Measurements from ENCODE around the gene NTRK2. TPM values are rescaled to one million over a fixed set of nuclear protein-coding genes. Genes with fewer than 3 reads are reported as not detected.

The NTRK2 gene
- total RNA-seq, 1 experiment from 2014 or later: not detected

DNA sequence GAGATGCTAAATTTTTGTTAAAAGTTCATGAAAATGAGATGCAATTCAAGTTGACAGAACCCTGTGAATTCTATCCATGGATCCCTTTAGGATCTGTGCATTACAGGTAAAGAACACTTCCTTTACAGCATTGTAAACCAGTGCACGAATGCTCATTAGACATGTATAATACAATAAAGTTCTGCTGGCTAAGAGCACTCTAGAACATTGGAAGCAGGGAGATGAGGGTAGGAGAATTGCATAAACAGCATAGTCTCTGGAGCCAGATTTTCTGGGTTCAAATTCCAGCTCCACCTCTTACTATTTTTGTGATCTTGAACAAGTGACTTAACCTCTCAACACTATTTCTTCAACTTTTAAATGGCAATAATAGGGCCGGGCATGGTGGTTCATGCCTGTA, 300.2 kb downstream of the NTRK2 start:
- no peak for DNase-seq (ENCODE audit: low read depth)

DNA sequence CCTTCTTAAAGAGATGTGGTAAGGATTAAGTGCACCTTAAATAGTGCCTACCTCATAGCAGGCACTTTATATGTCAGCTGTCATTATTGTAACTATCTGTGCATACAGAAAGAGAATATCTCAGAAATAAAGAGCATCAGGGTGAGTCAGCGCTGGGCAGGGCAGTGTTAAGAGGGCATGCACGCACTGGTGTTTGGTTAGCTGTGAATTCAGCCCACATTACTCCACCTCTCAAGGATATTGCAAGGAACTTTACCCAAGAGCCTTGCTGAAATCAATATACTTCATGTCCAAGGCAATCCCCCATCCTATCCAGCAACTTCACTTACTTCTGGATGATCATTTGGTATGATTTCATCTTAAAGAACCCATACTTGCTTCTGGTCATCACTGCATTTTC, 300.9 kb downstream of the NTRK2 start:
- DNase-seq (ENCODE audit: low read depth): peak; percentile 49

DNA sequence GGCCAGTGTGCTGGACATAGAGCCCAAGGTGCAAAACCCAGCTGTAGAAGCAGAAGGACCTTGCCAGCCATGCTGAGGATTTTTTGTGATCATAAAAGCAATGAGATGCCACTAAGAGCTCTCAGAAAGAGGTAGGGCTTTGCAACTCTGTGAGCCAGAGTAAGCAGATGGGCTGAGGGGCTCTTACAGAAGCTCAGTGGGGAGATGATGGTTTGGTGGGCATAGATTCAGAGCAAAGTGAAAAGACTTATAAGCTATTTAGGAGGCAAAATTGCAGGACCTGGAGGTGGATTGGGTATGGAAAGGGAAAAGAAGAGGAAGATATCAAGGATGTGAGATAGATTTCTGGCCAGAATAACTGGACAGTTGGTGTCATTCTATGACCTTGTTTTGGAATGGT, 302.0 kb downstream of the NTRK2 start:
- no peak for DNase-seq (ENCODE audit: low read depth)

- DNase-seq (ENCODE audit: low read depth): no peak
Observed at GRCh38 chr9:84974258-84974657, 304.7 kb downstream of the NTRK2 start.

DNA sequence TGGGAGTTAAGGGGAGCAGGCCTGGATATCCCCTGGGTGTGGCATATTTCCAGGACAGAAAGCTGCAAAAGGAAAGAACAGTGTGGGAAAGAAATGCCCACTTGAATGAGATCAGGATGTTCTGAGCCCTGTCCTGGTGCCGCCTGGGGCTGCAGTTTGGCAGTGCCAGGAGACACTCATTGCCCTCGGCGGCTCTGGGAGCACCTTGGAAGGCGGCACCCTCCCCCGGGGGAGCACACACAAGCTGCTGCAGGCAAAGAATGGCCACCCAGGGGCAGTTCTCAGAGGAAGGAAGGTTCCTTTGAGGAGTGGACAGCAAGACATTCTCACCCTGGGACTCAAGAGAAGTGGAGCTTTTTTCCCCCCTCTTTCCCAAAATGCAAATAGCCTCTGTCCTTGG, 305.3 kb downstream of the NTRK2 start:
- DNase-seq (ENCODE audit: low read depth): no peak

GRCh38 chr9:84975926-84976325, 306.4 kb downstream of the NTRK2 start:
- peak; percentile 64 for DNase-seq (ENCODE audit: low read depth)

- no peak for DNase-seq (ENCODE audit: low read depth)
Observed at GRCh38 chr9:84978661-84979060, 309.1 kb downstream of the NTRK2 start.

DNA sequence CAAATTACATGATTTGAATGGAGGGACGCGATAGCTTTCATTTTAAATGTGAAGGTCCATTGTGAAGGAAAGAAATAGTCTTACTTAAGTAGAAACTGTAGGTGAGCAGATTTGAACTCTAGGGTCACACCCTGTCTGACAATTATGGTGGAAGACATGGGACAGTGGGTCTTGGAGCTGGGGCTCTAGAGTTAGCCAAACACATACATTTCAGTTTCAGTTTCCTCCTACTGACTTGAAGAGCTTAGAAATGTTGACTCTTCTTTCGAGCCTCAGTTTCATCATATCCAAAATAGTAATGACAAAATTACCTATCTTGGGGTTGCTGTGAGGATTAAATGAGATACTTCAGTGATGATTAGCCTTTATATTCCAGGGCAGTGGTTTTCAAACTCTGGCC, 314.2 kb downstream of the NTRK2 start:
- DNase-seq (ENCODE audit: low read depth): no peak

DNA sequence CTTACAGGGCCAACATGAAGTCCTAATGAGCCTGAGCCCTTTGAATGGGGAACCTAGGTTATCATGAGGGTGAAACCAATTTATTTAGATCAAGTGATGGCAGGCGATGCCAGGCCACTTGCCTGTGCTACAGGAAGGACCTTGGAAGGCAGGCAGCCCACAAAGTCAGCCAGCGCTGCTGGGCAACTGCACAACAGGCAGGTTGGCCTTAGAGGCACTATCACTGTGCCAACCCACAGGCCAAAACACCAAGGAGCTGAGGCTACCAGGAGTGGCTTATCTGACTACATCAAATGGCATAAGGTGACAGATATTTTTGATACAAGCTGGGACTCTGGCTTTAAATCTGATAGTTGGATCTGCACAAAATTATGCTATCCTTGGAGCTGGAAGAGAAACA, 319.1 kb downstream of the NTRK2 start:
- no peak for DNase-seq (ENCODE audit: low read depth)

DNA sequence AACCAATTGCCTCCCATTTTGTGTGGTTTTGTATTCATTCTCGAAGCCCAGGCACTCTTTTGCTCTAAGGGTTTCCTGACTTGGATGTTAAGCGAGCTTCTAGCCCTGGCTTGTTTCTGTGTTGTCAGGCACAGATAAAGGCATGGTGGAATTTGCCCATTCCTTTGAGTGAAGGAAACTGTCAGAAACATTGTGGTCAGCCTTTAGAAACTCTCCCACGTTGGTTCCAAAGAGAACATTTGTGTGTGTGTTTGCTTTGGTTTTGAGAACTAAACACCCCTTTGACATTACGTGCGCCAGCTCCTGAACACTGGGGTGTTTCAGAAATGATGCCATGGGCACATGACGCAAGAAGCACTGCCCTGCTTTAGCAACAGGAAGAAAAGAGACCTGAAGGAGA, 320.9 kb downstream of the NTRK2 start:
- peak; percentile 1 for DNase-seq (ENCODE audit: low read depth)

DNA sequence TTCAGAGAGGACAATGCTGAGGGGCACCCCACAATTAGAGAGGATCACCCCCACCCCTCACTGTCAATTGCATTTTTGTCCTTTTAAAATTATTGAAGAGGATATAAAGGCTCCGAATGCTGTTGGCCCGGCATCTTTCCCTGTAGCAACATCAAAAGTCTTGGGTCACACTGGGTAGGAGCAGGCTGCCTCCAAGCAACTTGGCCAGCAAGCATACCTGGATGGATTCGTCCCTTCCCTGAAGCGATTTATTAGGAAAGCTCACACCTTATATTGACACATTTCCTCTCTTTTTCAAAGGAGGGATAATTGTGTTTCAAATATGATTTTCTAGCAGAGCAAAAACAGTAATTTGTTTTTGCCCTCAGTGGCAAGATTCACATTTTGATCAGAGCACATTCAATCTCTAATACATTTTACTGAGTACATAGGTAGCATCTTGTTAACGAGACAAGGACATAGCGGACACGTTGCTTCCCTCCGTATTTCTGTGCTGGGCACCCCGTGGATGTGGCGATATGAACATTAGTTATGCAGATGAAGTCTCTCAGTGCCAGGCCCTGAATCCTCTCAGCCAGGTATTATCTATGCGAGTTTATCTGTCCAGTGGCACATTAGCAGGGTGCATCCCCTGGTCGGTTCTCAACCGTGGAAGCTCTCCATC, 321.5 kb downstream of the NTRK2 start:
- DNase-seq (ENCODE audit: low read depth): no peak

GRCh38 chr9:84991514-84991870, 322.0 kb downstream of the NTRK2 start:
- DNase-seq (ENCODE audit: low read depth): no peak

DNA sequence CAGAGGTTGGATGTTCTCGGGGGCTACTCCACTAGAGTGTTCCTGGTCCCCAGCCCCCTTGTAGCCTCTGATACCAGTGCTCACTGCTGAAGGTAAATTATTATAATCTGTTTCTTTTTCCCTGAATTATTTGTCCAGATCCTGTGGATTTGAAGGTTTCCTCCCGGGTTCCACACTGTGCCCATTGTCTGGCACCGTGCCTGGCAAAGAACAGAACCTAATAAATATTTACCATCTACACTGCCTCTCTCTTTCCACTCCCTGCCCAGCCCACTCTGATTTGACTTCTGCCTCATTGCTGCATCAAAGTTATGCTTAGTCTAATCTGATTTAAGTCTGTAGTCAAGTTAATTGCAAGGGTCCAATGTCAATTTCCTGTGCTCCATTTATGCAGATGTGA, 322.9 kb downstream of the NTRK2 start:
- no peak for DNase-seq (ENCODE audit: low read depth)

- peak; percentile 55 for DNase-seq (ENCODE audit: low read depth)
Observed at GRCh38 chr9:84993105-84993504, 323.6 kb downstream of the NTRK2 start.

DNA sequence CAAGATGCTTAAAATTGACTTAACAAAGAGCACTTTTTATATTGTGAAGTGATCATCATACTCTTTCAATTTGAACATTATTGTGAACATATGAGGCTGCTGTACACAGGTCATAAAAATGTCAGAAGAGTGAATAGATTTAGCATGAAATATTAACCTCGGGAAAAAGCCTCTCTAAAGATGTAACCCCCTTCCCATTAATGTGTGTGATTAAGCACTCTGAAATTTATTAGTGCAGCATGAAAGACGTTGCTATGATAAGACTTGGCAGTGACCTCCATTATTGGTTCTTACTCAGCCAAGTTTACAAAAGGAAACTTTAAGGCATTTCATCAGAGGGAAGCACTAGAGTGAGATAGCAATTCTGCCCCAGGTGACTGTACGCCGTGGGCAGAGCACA, 326.5 kb downstream of the NTRK2 start:
- no peak for DNase-seq (ENCODE audit: low read depth)

GRCh38 chr9:84996716-84997115, 327.2 kb downstream of the NTRK2 start:
- no peak for DNase-seq (ENCODE audit: low read depth)

GRCh38 chr9:84997472-84997871, 327.9 kb downstream of the NTRK2 start:
- no peak for DNase-seq (ENCODE audit: low read depth)

DNA sequence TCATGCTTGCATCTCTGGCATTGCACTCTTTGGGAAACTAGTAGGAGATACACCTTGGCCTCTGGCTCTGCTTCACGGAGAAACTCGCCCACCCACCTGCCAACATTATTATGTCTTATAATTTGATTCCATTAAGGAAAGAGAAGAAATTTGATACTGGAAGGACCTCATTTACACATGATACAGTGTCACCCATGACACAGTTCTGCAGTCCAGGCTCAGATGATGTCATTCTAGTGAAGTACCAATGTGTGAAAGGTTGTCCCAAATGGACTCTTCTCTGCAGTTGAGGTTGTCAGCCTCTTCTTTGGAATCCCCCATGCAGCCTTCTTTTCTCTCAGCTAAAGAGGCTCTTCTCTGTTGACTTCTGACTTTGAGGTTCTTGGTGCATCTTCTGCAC, 329.1 kb downstream of the NTRK2 start:
- no peak for DNase-seq (ENCODE audit: low read depth)

GRCh38 chr9:84999788-85000187, 330.3 kb downstream of the NTRK2 start:
- DNase-seq (ENCODE audit: low read depth): no peak

GRCh38 chr9:85001925-85002324, 332.4 kb downstream of the NTRK2 start:
- no peak for DNase-seq (ENCODE audit: low read depth)

DNA sequence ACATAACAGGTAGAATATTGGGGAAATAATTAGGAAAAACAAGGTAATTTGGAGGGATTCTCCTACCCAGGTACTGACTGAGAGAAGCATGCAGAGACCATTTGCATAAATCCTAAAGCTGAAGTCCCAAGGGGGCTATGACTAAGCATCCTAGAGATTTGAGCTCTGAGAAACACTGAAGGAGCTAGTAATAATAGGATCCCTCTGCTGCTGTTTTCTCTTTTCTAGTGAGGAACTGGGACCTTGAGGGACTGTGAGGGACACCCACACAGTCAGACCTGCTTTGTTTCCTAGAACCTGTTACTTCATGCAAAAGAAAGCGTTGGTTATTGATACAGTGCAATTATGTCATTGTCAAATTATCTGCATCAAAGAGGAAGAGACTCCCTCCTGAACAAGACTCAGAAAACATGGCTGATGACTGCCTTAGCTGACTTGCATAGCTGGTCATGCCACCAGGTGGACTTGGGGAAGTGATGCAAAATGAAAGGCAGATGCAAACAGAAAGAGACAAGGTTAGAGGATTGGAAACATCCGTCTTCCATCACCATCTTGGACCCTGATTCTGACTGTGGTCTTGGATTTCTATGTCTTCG, 335.4 kb downstream of the NTRK2 start:
- DNase-seq (ENCODE audit: low read depth): no peak

DNA sequence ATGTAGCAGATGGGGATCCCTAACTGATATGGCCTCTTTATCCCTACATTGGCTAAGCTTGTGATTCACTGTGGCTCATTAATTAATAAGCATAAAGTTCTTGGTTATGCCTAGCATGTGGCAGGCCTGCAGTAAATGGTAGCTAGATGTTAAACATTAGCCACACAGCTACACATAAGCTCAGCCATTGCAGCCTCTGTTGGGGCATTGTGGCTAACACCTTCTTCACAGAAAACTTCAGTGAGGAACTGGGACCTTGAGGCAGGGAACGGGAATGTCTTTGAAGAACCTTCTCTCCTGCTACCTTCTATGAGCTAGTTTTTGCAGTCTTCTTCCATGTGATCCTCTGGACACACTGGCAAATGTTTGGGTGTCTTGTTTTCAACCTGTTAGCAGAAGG, 338.2 kb downstream of the NTRK2 start:
- no peak for DNase-seq (ENCODE audit: low read depth)

- no peak for DNase-seq (ENCODE audit: low read depth)
Observed at GRCh38 chr9:85008215-85008614, 338.7 kb downstream of the NTRK2 start.

DNA sequence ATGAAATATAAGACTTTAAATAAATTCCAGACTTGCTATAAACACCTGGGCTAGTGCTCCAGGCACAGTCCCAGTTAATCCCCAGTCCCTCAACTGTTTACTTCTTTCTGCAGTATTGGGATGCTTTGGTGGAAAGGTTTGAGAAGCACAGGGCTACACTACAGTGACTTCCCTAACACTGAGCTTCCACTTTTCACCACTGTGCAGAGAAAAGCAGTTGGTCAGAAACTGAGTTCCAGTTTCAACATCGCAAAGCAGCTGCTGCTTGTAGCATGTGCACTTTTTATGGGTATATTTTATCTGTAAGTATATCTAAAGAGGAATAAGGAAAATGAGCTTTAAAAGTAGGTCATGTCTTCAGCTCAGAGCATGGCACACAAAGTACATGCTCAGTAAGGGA, 339.7 kb downstream of the NTRK2 start:
- DNase-seq (ENCODE audit: low read depth): no peak
